Measurements from ENCODE around the gene ARL13A.
"Not testable (repeated sequence)": the region's sequence is repeated elsewhere in the genome, so short reads cannot be mapped to it uniquely, and the experiment has no call there.

Gene ARL13A

GRCh38 chrX:100994352-100995281 is 25.1 kb downstream of the ARL13A start:
- DNase-seq: peak; percentile 79

- DNase-seq: peak; percentile 19
Measured at GRCh38 chrX:100995469-100995868, 26.0 kb downstream of the ARL13A start.

GRCh38 chrX:100999451-100999850 is 29.9 kb downstream of the ARL13A start:
- DNase-seq: no peak

GRCh38 chrX:101009090-101009489 is 39.6 kb downstream of the ARL13A start:
- no peak for DNase-seq

- not testable (repeated sequence) for DNase-seq
Measured at GRCh38 chrX:101012031-101012430, 42.5 kb downstream of the ARL13A start.

GRCh38 chrX:101022020-101022419 is 52.5 kb downstream of the ARL13A start:
- no peak for DNase-seq

- no peak for DNase-seq
Measured at GRCh38 chrX:101025126-101025525, 55.6 kb downstream of the ARL13A start.

GRCh38 chrX:101028562-101028961 is 59.1 kb downstream of the ARL13A start:
- no peak for DNase-seq

GRCh38 chrX:101029665-101030064 is 60.2 kb downstream of the ARL13A start:
- no peak for DNase-seq

- no peak for DNase-seq
Measured at GRCh38 chrX:101037231-101037630, 67.7 kb downstream of the ARL13A start.

GRCh38 chrX:101040197-101040596 is 70.7 kb downstream of the ARL13A start:
- peak; percentile 58 for DNase-seq

Data from activated CD4-positive, alpha-beta T cell treated with anti-CD3 and anti-CD28 coated beads, Interleukin-10, Interleukin-2, amounts not matched to agents 100 ng/mL and 50 ng/mL, durations not matched to agents 16 hours and 8 hours (primary cell).